ENCODE results near the gene SLC25A21.

- TF ChIP-seq POLR2A (IDR thresholded peaks at IDR 0.05): no peak
- TF ChIP-seq CTCF (IDR thresholded peaks at IDR 0.05): no peak
Observed at GRCh38 chr14:37194698-37195097, 22.3 kb upstream of the SLC25A21 start.

Measured in lower leg skin (tissue), 3 donors.